Measurements from ENCODE around the gene WDR33. TPM values are rescaled to one million over a fixed set of nuclear protein-coding genes. Genes with fewer than 3 reads are reported as not detected.

WDR33 gene
- total and polyA plus RNA-seq, 2 of the 13 experiments (the other 11 are each of a cell fraction or from before 2014, with no cell fraction given): 54.9 to 78.2 TPM

GRCh38 chr2:127679680-127680361, 131.2 kb downstream of the WDR33 start (continued):
- TF ChIP-seq HNF4G (IDR thresholded peaks at IDR 0.05; ENCODE audit: borderline replicate concordance, low read depth, low read length) (no peak), HNF4G (CRISPR knock-in tag; IDR thresholded peaks at IDR 0.05; ENCODE audit: borderline replicate concordance, low read depth) (no peak)
- TF ChIP-seq, protein P1, sequence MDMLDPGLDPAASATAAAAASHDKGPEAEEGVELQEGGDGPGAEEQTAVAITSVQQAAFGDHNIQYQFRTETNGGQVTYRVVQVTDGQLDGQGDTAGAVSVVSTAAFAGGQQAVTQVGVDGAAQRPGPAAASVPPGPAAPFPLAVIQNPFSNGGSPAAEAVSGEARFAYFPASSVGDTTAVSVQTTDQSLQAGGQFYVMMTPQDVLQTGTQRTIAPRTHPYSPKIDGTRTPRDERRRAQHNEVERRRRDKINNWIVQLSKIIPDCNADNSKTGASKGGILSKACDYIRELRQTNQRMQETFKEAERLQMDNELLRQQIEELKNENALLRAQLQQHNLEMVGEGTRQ (IDR thresholded peaks at IDR 0.05; ENCODE audit: low read depth, low read length): no peak
- TF ChIP-seq, protein P1 (CRISPR knock-in tag; IDR thresholded peaks at IDR 0.05; ENCODE audit: borderline replicate concordance): 0 out of 2 replicates have a peak, but pooled peaks have one; percentile 20

- H3K79me2 ChIP-seq (ENCODE audit: insufficient read depth, low read length): no peaks in the 10 kb centered on the region
- intact Hi-C loops (cut with micrococcal nuclease; ENCODE audit: unreplicated experiment) (no loop called here), in situ Hi-C loops (cut with HindIII; ENCODE audit: extremely low pct_ligation_motif_present, low pct_unique_long_range_greater_than_20kb) (no loop called here)
- DNase-seq (ENCODE audit: low spot score) (no peak), ATAC-seq (no peak), FAIRE-seq (no peak)
- no peak overlapping the region for H3K4me3 ChIP-seq (replicated peaks in 1 of 3; ENCODE audit: insufficient read depth in 1 of 3, low read depth in 2 of 3, low read length in 3 of 3)
- ChIA-PET CTCF (ENCODE audit: low intra/inter-chr PET ratio, low total read pairs) (no interaction called here), POLR2A (no interaction called here)
- H3K36me3 ChIP-seq (replicated peaks in 1 of 2; ENCODE audit: control insufficient read depth in 1 of 2, insufficient read depth in 2 of 2, low read length in 2 of 2): no peaks in the 10 kb centered on the region
- peaks cover 27% of the 10 kb centered on the region for H3K4me1 ChIP-seq (ENCODE audit: insufficient read depth, low read length)
- H3K9me3 ChIP-seq (ENCODE audit: low read length): no peaks in the 10 kb centered on the region
- 60% methylated on average over 6 of the region's 6 CpGs for WGBS (ENCODE audit: low lambda C conversion rate)
- no peak overlapping the region for H3K9ac ChIP-seq (ENCODE audit: insufficient read depth, low read depth, low read length)
- BruUV-seq (replicated peaks): no TSS peak
- no peak overlapping the region for H3K27ac ChIP-seq (ENCODE audit: extremely low read length, insufficient read depth, low read length)
- no peak overlapping the region for H2AFZ ChIP-seq (ENCODE audit: low read length)
- no peaks in the 10 kb centered on the region; the same call in 1 of the 2 replicates for H4K20me1 ChIP-seq (ENCODE audit: insufficient read depth, low read length)
- H3K4me2 ChIP-seq (ENCODE audit: low read depth, low read length): no peak overlapping the region
- peaks cover 19 to 83% of the 10 kb centered on the region in 2 experiments for H3K27me3 ChIP-seq (ENCODE audit: control insufficient read depth in 1 of 2, insufficient read depth in 2 of 2, low read length in 2 of 2)
- TF ChIP-seq SATB2 (CRISPR knock-in tag; IDR thresholded peaks at IDR 0.05) (no peak), ZNF24 (IDR thresholded peaks at IDR 0.05) (no peak), ARID5B (CRISPR knock-in tag; IDR thresholded peaks at IDR 0.05) (no peak), ZNF263 (CRISPR knock-in tag; IDR thresholded peaks at IDR 0.05) (no peak), ZNF615 (CRISPR knock-in tag; IDR thresholded peaks at IDR 0.05; ENCODE audit: borderline replicate concordance) (no peak), ETV5 (CRISPR knock-in tag; IDR thresholded peaks at IDR 0.05; ENCODE audit: borderline replicate concordance) (no peak), ZFP36 (IDR thresholded peaks at IDR 0.05; ENCODE audit: borderline replicate concordance, low read depth, low read length, partially characterized antibody) (no peak), ZNF225 (CRISPR knock-in tag; IDR thresholded peaks at IDR 0.05) (no peak), KMT2B (CRISPR knock-in tag; IDR thresholded peaks at IDR 0.05) (no peak), AKAP8 (CRISPR knock-in tag; IDR thresholded peaks at IDR 0.05) (no peak)
- TF ChIP-seq, protein P2, sequence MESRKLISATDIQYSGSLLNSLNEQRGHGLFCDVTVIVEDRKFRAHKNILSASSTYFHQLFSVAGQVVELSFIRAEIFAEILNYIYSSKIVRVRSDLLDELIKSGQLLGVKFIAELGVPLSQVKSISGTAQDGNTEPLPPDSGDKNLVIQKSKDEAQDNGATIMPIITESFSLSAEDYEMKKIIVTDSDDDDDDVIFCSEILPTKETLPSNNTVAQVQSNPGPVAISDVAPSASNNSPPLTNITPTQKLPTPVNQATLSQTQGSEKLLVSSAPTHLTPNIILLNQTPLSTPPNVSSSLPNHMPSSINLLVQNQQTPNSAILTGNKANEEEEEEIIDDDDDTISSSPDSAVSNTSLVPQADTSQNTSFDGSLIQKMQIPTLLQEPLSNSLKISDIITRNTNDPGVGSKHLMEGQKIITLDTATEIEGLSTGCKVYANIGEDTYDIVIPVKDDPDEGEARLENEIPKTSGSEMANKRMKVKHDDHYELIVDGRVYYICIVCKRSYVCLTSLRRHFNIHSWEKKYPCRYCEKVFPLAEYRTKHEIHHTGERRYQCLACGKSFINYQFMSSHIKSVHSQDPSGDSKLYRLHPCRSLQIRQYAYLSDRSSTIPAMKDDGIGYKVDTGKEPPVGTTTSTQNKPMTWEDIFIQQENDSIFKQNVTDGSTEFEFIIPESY (CRISPR knock-in tag; IDR thresholded peaks at IDR 0.05): no peak
These were observed 132.0 kb downstream of the WDR33 start for GRCh38 chr2:127678991-127679390.
